CMK (cell line): Measurements from ENCODE around the gene EPB41L4A.
"Not testable (repeated sequence)": the region's sequence is repeated elsewhere in the genome, so short reads cannot be mapped to it uniquely, and the experiment has no call there.

ENCODE experiments used
- DNase-seq: peaks from one replicate; pipeline ENCODE4 v3.0.0-alpha.2; 2010; ENCODE audit warnings: low read depth

EPB41L4A gene

GRCh38 chr5:112401924-112402323 is 17.2 kb downstream of the EPB41L4A start:
- no peak for DNase-seq

GRCh38 chr5:112397690-112398089 is 21.4 kb downstream of the EPB41L4A start:
- DNase-seq: no peak

- no peak for DNase-seq
These were observed 22.6 kb downstream of the EPB41L4A start for GRCh38 chr5:112396430-112396829.

- not testable (repeated sequence) for DNase-seq
These were observed 23.8 kb downstream of the EPB41L4A start for GRCh38 chr5:112395299-112395698.

- DNase-seq: no peak
These were observed 28.8 kb downstream of the EPB41L4A start for GRCh38 chr5:112390327-112390726.

- no peak for DNase-seq
These were observed 30.3 kb downstream of the EPB41L4A start for GRCh38 chr5:112388739-112389138.

- DNase-seq: no peak
These were observed 31.0 kb downstream of the EPB41L4A start for GRCh38 chr5:112388074-112388473.

GRCh38 chr5:112386766-112387165 is 32.3 kb downstream of the EPB41L4A start:
- DNase-seq: no peak

GRCh38 chr5:112385969-112386368 is 33.1 kb downstream of the EPB41L4A start:
- DNase-seq: no peak

GRCh38 chr5:112385566-112385965 is 33.5 kb downstream of the EPB41L4A start:
- no peak for DNase-seq

- no peak for DNase-seq
These were observed 34.6 kb downstream of the EPB41L4A start for GRCh38 chr5:112384523-112384922.

- no peak for DNase-seq
These were observed 36.2 kb downstream of the EPB41L4A start for GRCh38 chr5:112382886-112383285.

- no peak for DNase-seq
These were observed 37.6 kb downstream of the EPB41L4A start for GRCh38 chr5:112381521-112381920.

- no peak for DNase-seq
These were observed 39.3 kb downstream of the EPB41L4A start for GRCh38 chr5:112379542-112380325.

- no peak for DNase-seq
These were observed 44.3 kb downstream of the EPB41L4A start for GRCh38 chr5:112374818-112375217.

GRCh38 chr5:112374356-112374755 is 44.7 kb downstream of the EPB41L4A start:
- DNase-seq: no peak

- DNase-seq: no peak
These were observed 45.2 kb downstream of the EPB41L4A start for GRCh38 chr5:112373885-112374284.

- DNase-seq: no peak
These were observed 46.5 kb downstream of the EPB41L4A start for GRCh38 chr5:112372543-112372942.

- DNase-seq: no peak
These were observed 48.0 kb downstream of the EPB41L4A start for GRCh38 chr5:112371067-112371466.

- no peak for DNase-seq
These were observed 51.7 kb downstream of the EPB41L4A start for GRCh38 chr5:112367400-112367799.

GRCh38 chr5:112366987-112367386 is 52.1 kb downstream of the EPB41L4A start:
- DNase-seq: no peak

GRCh38 chr5:112360740-112361139 is 58.3 kb downstream of the EPB41L4A start:
- DNase-seq: not testable (repeated sequence)

GRCh38 chr5:112356178-112356956 is 62.7 kb downstream of the EPB41L4A start:
- no peak for DNase-seq
